Mucosa of rectum (tissue), 2 donors: ENCODE results near the gene RSPO1.

ENCODE experiments used
- H3K27ac ChIP-seq, 2 donors: one replicate each; pipeline ENCODE4 v1.7.0; 2013; ENCODE audit warnings: inconsistent platforms in 2 of 2, low read depth in 2 of 2, low read length in 2 of 2
- H3K27me3 ChIP-seq, 2 donors: one replicate each; pipeline ENCODE4 v1.7.0; 2013; ENCODE audit warnings: low read length in 2 of 2; ENCODE audit not compliant: control insufficient read depth in 2 of 2, insufficient read depth in 2 of 2
- H3K36me3 ChIP-seq, 2 donors: one replicate each; pipeline ENCODE4 v1.7.0; 2013; ENCODE audit warnings: low read length in 2 of 2; ENCODE audit not compliant: control insufficient read depth in 2 of 2, insufficient read depth in 2 of 2
- H3K4me1 ChIP-seq, 2 donors: one replicate each; pipeline ENCODE4 v1.7.0; 2013; ENCODE audit warnings: low read length in 2 of 2, mild to moderate bottlenecking in 1 of 2; ENCODE audit not compliant: control insufficient read depth in 2 of 2, insufficient read depth in 2 of 2
- H3K4me3 ChIP-seq, 2 donors: one replicate each; pipeline ENCODE4 v1.7.0; 2013; ENCODE audit warnings: low read length in 2 of 2
- H3K9ac ChIP-seq, 2 donors: one replicate each; pipeline ENCODE4 v1.7.0; 2013; ENCODE audit warnings: low read length in 2 of 2, low read depth in 1 of 2, mild to moderate bottlenecking in 1 of 2
- H3K9me3 ChIP-seq, 2 donors: one replicate each; pipeline ENCODE4 v1.7.0; 2013; ENCODE audit warnings: low read length in 2 of 2; ENCODE audit not compliant: control insufficient read depth in 2 of 2
- donor health status: healthy.
- donor health status: Normal muscosa, but diverticular disease.

The RSPO1 gene

DNA sequence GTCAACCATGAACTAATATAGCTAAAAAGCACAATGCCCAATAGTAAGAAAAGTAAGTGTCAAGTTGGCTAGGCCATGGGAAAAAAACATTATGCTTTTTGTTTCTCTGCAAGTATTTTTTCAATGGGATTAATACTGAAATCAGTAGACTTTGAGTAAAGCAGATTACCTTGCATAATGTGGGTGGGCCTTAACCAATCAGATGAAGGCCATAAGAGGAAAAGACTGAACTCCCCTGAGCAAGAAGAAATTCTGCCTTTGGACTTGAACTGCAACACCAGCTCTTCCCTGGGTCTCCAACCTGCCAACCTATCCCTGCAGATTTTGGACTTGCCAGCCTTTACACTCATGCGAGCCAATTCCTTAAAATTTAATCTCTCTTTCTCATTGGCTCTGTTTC is 6.4 kb upstream of the RSPO1 start:
- H3K4me1 ChIP-seq = no peaks in the 10 kb centered on the region
- H3K4me3 ChIP-seq = no peak overlapping the region
- H3K27ac ChIP-seq = no peak overlapping the region
- H3K27me3 ChIP-seq = peaks cover 14 to 18% of the 10 kb centered on the region in 2 donors
- H3K9me3 ChIP-seq = peaks cover 0 to 5% of the 10 kb centered on the region in 2 donors
- H3K9ac ChIP-seq = no peak overlapping the region
- H3K36me3 ChIP-seq = no peaks in the 10 kb centered on the region

DNA sequence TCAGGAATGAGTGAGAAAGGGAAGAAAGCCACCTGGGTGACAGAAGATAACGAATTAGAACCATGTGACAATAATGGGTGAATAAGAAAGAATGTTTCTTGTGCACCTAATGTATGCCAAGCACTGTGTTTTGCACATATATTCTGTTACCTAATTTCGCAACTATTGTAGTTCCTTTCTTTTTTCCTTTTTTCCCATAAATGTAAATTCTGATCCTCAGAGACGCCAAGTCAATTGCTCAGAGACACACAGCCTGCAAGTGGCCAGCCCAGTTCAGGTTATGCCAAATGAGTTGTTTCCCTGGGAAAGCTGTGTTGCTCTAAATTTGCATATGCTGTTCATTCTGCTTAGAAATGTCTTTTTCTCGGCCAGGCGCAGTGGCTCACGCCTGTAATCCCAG is 1.7 kb upstream of the RSPO1 start:
- peaks cover 44 to 51% of the 10 kb centered on the region in 2 donors for H3K27me3 ChIP-seq
- no peak overlapping the region for H3K9ac ChIP-seq
- no peak overlapping the region for H3K4me3 ChIP-seq
- no peaks in the 10 kb centered on the region for H3K9me3 ChIP-seq
- no peaks in the 10 kb centered on the region for H3K36me3 ChIP-seq
- no peak overlapping the region for H3K27ac ChIP-seq
- no peaks in the 10 kb centered on the region for H3K4me1 ChIP-seq

DNA sequence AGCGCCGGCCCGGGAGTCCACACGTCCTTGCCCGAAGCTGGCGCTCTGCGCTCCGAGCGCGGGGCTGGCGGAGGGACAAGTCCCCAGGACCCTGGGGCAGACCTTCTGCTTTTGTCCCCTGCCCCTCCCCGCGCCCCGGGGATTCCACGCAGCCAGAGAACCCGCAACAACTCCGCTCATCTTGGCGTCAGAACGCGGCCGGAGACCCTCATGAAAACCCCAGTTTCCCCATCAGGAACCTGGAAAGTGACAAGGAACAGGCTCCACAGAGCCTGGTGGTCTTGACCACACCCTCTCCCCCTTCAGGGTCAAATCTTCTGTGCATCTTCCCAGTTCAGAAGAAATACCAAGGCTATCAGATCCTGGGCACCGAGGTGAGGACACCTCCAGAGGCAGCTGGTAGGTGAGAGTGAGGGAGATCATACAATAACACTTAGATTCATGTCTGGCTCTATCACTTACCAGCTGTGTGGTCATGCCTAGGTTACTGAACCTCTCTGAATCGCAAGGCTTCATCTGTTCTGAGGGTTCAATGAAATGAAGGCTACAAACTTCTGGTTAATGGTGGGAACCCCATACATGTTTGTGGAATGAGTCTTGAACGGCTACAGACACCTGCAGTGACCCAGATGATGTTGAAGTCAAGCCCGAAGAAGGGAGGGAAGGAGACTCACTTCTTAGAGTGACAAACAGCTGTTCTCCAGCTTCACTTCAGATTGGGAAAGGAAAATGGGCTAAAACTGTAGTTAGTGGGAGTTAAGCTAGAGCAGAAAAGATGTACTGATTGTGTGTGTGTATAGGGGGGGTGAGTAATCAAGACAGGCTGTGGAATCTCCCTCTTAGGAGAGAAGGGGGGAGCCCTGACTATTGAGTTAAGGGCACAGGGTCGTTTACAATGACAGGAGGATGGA is 555 bp upstream of the RSPO1 start:
- H3K36me3 ChIP-seq = no peaks in the 10 kb centered on the region
- no peaks in the 10 kb centered on the region for H3K4me1 ChIP-seq
- no peak overlapping the region for H3K9ac ChIP-seq
- no peaks in the 10 kb centered on the region for H3K9me3 ChIP-seq
- H3K4me3 ChIP-seq = no peak overlapping the region
- no peak overlapping the region for H3K27ac ChIP-seq
- peaks cover 47 to 62% of the 10 kb centered on the region in 2 donors for H3K27me3 ChIP-seq

DNA sequence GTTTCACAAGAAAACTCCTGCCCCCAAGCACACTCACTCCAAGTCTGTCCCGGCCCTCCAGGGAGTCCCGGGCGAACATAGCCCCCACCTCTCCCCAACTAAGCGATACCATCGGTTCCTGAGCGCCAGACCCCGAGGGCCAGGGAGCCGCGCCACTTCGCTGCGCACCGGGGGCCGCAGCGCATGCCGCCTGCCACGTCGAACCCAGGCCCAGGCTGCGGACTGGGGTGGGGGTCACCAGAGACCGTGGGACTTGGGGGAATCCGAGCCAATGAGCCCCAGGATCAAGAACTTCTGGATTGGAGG is 801 bp downstream of the RSPO1 start:
- H3K36me3 ChIP-seq = no peaks in the 10 kb centered on the region
- H3K4me3 ChIP-seq = no peak overlapping the region
- H3K4me1 ChIP-seq = no peaks in the 10 kb centered on the region
- peaks cover 47 to 69% of the 10 kb centered on the region in 2 donors for H3K27me3 ChIP-seq
- H3K27ac ChIP-seq = no peak overlapping the region
- H3K9me3 ChIP-seq = no peaks in the 10 kb centered on the region
- no peak overlapping the region for H3K9ac ChIP-seq

DNA sequence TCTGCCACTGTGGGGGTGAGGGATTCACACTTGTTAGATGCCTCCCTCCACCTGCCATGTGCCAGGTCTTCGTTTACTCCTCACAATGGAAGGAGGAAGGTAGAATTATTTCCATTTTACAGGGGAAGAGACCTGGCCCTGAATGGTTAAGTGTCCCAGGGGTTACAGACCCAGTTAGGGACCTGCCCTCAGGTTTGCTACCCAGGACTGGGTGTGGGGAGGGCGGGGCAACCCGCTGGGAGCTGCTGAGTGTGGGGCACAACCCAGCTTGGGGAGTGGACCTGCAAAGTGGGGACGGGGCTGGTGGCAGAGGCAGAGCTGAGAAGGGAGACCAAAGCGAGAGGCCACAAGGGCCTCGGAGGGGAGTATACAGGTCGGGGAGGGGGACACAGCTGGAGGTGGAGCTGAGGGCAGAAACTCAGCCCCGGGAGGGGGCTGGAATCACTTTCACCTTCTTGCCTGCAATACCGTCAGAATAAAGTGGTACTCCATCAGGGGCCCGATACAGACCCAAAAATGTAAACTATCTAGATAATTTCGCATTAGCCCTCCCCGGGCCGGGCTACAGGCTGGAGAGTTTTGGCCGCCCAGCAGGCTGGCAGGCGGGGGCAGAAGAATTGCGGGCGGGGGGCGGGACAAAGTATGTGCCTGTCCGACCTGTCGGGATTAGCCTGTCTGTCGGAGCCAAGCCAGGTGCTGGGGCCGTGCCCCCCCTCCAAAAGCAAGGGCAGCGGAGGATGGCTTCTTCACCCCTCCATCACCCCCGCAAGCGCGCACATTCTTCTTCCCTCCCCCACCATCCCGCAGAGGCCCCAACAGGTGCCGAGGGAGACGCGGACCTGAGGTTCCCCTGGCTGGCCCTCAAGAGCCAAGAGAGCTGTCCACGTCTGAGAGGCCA is 1.4 kb downstream of the RSPO1 start:
- peaks cover 41 to 67% of the 10 kb centered on the region in 2 donors for H3K27me3 ChIP-seq
- no peaks in the 10 kb centered on the region for H3K4me1 ChIP-seq
- no peak overlapping the region for H3K4me3 ChIP-seq
- no peak overlapping the region for H3K9ac ChIP-seq
- no peak overlapping the region for H3K27ac ChIP-seq
- no peaks in the 10 kb centered on the region for H3K36me3 ChIP-seq
- H3K9me3 ChIP-seq = no peaks in the 10 kb centered on the region

DNA sequence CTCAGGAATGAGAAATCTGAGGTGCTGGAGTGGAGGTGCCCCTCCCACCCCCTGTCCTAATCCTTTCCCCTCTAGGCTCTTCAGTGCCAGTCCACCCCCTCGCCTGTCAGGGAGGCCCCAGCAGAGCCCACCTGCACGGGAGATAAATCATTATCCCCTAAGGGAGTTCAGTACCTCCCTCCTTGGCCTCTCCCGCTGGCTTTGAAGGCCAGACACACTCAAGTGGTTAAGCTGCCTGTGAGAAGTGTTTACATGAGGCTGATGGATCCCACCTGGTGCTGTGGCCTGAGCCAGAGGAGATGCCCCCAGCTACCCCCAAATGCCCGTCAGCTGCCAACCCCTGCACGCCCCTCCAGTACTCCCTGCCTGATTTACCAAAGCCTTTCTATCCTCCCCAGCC is 3.7 kb downstream of the RSPO1 start:
- Histone ChIP-seq H3K4me1 (no peaks in the 10 kb centered on the region), H3K36me3 (no peaks in the 10 kb centered on the region), H3K4me3 (no peak overlapping the region), H3K9me3 (no peaks in the 10 kb centered on the region), H3K9ac (no peak overlapping the region), H3K27me3 (peaks cover 36 to 71% of the 10 kb centered on the region in 2 donors), H3K27ac (no peak overlapping the region)

DNA sequence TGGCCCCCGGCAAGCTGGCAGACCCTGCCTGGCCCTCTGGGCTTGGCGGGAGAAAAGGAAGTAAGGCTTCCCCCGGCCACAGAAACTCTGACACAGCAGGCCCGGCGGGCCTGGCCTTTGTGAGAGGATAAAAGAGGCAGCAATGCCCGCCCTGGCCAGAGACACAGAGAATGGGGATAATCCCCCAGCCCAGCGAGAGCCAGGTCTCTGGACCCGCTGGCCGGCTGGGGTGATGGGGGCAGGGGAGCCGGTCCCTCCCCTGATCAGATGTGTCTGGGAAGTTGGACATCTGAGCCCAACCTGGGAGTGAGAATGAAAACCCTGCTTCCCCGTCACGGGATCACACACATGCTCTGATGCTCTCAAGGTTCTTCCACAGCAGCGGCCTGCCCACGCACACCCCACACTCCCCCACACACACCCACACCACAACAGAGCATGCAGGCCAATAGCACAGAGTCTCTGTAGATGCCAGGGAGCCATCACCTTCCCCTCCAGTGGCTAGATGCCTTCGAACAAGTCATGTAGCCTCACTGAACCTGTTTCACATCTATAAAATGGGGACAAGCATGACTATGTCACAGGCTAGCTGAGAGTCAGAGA is 4.2 kb downstream of the RSPO1 start:
- Histone ChIP-seq H3K27me3 (peaks cover 31 to 66% of the 10 kb centered on the region in 2 donors), H3K9ac (no peak overlapping the region), H3K4me1 (no peaks in the 10 kb centered on the region), H3K4me3 (no peak overlapping the region), H3K27ac (no peak overlapping the region), H3K9me3 (no peaks in the 10 kb centered on the region), H3K36me3 (no peaks in the 10 kb centered on the region)

DNA sequence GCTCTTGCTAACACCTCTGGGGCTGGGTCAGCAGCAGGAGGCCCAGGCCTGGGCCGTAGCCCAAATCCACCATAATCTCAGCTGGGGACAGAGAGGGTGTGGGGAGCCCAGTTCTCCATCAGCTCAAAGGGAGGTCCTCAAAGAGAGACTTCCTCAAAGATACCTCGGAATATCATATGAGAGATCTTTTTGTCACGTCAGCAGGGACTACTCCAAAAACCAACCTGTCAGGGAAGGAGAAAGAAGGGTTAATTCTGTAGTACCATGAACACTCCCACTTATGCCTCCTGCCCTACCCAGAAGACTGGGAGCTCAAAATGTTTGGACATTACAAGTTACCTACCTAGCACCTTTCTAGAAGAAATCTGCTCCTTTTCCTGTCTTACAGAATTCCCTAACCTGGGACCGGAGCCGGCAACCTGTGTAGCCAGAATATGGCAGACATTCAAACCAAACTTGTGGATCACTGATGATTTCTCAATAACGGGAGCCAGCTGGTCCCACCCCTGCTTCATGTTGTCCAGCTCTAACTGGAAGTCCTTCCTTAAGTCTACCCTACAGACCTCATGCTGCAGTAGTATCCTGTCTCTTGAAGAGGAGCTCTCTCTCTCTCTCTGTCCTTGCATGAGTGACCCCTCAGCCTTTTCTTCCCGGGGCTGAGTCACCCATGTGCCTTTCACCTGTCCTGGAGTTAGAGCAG is 4.8 kb downstream of the RSPO1 start:
- Histone ChIP-seq H3K36me3 (no peaks in the 10 kb centered on the region), H3K27ac (no peak overlapping the region), H3K9ac (no peak overlapping the region), H3K4me1 (no peaks in the 10 kb centered on the region), H3K27me3 (peaks cover 26 to 59% of the 10 kb centered on the region in 2 donors), H3K4me3 (no peak overlapping the region), H3K9me3 (no peaks in the 10 kb centered on the region)

DNA sequence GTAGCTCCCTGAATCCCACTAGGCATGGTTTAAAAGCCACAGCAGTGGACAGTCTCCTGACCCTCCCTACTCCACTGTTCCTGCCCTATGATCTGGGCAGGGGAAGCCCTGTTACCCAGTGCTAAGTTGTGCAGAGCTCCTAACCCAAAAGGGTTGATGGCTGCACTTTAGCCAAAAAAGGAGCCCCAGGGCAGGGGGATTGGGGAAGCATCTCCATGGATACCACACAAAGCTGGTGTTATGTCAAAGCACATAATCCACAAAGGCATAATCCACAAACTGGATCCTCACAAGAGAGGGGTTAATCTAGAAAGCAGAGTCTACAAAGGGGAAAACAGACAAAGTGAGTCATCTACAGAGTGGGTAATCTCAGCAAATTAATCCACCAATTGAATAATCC is 5.7 kb downstream of the RSPO1 start:
- Histone ChIP-seq H3K9ac (no peak overlapping the region), H3K27ac (no peak overlapping the region), H3K27me3 (peaks cover 26 to 57% of the 10 kb centered on the region in 2 donors), H3K9me3 (no peaks in the 10 kb centered on the region), H3K4me3 (no peak overlapping the region), H3K36me3 (no peaks in the 10 kb centered on the region), H3K4me1 (no peaks in the 10 kb centered on the region)
